GM20431 (cell line): ENCODE measurements around the gene LHFPL2.

Experiments used
- in situ Hi-C: fragments of 300-500 bp; cut with MseI, MboI; formaldehyde crosslinking; loops from one replicate; pipeline ENCODE4 v1.15.0; 2020; ENCODE audit warnings: low sequenced_read_pairs; ENCODE audit not compliant: unreplicated experiment

Gene LHFPL2

DNA sequence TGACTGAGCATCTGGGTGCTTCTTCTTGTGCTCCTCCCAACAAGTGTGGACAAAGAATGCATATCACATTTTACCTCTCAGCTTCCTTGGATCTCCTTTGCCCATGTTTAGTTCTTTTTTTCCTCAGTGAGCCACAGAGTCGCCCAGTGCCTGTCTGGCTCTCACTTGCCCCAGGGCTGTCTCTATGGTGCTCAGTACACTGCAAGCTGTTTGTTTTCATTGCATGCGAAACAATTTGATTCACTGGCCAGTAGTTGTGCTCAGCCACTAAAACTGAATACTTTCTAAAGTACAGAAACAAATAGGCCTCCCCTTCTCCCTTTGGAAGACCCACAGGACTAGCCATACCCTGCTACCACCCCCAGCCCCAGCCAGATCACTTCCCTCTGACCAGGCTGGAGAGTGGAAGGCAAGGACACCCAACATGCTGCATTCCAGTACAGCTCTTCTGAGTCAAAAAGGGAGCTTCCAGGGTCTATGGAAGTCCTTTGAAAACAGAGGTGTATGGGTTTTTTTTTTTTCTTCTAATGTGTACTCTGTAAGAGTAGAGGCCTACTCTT is 3.8 kb downstream of the LHFPL2 start:
- in situ Hi-C loops = no loop called here

DNA sequence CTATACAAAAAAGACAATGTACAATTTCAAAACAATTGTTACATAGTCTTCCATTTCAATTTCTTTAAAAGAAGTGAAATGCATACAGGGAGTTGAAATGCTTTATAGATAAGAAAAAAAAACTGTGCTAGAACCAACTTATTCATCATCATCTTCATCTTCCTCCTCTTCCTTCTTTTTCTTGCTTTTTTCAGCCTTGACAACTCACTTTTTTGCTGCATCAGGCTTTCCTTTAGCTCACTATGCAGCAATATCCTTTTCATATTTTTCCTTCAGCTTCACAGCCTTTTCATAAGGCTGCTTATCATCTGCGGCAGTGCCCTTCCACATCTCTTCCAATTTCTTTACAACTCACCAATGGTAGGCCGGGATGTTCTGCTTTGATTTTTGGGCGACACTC is 4.4 kb downstream of the LHFPL2 start:
- in situ Hi-C loops = no loop called here

DNA sequence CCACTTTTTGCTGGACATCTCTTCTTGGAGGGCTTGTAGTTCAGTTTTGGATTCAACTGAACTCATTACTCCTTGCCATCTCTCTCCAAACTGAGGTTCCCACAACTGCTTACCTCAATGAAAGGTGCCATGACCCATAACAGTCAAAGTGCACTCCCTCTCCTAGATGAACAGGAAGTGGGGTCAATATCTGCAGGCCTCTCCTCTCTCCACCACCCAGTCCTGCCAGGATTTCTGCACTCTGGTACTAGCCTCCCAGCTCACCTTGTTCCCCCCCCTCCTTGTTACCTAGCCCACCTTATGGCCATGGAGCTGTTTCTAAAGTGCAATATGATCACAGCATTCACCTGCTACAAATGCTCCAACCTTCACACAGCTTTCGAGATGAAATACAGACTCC is 5.9 kb downstream of the LHFPL2 start:
- in situ Hi-C loops = no loop called here

DNA sequence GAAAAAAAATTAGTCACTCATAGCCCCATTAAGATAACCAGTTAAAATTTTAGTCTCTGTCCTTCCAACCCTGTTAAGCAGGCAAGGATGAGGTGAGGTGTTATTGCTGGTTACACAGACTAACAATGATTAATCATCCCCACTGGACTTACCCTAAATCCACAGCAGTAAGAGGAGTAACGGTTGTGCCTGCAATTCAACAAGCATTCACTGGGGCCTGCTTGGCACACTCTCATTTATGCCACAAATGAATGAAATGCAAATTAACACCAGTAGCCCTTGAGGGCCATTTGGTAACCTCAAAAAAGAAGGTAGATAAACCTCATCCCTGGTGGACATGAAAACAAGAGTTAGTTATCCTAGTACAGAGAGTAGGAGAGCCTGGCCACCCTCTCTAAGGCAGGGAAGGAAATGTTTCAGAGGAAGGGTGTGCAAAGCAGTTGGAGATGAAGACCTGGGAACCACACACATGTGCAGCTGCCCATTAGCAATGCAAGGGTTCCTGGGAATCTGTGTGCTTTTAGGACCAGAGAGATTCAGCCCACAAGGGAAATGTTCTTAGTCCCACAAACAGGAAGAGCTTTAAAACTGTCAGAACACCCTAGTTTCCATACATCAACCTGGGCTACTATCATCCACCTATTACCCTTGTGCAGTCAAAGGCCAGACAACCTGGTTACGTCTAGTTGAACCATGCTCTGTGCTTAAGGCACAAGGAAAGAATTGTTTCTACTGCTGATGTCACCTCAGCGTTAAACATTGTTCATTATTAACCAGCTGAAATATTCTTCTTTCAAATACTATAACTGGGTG is 7.7 kb downstream of the LHFPL2 start:
- in situ Hi-C loops = no loop called here

DNA sequence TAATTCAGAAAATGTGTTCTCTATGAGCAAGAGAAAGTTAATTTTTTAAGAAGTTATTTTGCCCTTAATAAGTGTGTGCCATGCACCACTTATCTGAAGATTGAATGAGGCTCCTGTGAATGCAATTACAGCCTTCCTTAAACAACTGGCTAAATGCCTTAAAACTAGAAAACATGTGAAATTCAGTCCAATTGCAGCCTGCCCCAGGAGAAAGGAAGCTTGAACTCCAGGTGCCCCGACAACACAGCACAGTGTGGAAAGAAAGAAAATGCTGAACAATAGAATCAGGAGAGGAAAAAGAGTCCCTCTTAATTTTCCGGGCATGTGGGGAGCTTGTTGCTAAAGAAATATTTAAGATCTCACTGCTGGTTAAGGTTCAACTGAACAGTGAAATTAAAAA is 8.8 kb downstream of the LHFPL2 start:
- in situ Hi-C loops = no loop called here

DNA sequence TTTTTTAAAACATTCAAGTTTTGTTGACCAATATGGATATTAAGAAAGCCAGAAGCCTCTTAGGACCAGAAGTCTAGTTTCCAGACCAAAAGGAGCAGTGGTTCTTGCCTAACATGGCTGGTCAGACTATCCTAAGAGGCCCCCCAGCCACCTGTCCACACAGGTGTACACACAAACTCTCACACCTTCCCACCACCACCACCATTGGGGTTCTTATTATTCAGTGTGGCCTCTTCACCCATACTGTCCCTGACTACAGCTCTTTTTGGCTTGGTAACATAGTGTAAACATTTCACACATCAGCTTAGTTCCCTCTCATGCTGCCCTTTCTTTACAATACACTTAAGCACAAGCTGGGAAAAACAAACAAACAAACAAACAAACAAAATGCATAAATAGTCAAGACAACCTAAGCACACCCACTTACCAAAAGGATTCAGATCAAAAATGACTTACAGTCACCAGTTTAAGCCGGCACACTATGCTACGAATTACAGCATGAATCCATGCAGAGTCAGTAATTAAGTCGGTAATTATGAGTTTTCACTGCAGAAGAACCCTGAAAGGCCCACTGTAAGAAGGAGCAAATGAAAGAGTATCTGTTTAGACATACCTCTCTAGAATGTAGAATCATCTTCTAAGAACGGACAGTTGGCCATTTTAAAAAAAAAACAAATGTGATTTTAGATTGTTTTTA is 9.5 kb downstream of the LHFPL2 start:
- in situ Hi-C loops = no loop called here

DNA sequence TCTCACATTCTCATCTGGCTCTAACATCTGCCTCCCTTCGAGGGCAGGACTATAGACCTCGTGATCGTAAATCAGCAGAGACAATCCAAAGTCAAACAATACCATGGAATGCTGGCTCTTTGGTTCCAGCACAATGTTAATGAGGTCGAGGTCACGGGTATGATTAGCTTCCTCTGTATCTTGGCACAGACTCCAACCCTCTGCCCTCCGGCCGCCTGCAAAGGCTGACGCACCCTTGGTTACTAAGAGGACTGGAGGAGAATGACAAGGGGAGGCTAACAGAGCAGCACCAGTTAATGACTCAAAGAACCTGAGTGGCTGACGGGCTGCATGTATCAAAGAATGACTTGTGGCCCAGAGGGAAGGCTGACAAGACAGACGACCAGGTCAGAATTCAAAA is 10.1 kb downstream of the LHFPL2 start:
- in situ Hi-C loops = no loop called here

DNA sequence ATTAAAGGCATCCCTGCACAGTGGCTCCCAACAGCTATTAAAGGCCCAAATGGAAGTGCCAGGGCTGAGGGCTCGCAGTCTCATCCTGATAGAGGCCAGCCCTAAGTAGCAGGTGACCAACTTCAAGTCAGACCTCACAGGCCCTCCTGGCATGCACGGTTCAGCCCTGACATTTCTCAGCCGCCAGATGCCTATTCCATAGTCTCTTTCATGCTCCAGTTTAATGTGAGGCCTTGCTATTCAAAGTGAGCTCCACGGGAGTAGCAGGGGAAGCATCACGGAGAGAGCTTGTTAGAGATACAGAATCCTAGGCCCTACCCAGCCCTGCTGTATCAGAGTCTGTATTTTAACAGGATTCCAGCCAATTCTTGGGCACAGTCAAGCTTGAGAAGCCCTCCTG is 11.1 kb downstream of the LHFPL2 start:
- in situ Hi-C loops = no loop called here

DNA sequence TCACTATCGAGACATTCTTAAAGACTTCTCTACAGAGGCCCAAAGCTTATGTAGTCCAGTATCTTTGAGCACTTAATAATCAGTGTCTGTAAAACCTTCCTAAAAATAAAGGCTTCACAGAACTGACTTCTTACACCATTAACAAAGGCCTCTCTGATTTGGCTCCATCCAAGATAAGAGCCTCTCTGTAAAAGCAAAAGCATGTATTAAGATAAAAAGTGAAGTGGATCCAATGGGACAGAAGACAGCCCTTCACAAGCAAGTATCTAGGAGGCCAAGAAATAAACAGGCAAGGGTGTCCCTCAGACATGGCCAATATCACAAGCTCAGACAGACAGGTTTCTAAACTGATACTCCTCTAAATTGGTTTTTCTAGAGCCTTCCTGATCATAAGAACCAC is 11.9 kb downstream of the LHFPL2 start:
- in situ Hi-C loops = no loop called here

DNA sequence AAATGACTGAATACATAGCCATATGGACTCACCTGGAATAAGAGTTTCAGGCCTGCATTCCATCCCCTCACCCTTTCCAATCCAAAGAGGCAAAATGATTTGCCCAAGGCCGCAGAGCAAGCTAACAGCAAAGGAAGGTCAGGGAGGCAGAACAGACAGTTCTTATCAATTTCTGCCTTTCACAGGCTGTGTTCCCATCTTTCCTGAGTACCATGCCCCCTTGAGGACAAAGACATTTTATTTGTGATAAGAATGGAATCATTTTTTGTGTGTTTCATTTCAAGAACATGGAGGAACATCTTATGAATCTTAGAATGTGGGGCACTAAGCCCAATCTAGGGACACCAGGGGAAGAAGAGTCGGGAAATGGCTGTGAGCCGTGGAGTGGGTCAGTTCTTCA is 13.9 kb downstream of the LHFPL2 start:
- in situ Hi-C loops = no loop called here

DNA sequence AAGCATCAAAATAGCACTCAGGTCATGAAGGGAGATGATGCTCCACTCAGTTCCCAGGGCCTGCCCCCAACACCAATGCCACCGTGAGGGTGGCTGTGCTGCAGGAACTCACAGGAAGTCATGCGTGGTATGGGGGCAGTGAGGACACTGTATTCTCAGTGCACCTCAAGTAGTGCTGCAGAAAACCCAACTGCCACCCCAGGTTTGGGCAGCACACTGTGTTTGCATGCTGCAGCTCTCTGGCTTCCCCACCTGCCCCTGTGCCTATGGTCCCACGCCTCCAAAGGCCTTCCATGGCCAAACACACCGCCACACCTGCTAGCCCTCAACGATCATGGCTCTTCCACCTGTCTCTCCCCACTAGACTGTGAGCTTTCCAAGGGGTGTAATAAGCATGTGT is 14.3 kb downstream of the LHFPL2 start:
- in situ Hi-C loops = no loop called here

DNA sequence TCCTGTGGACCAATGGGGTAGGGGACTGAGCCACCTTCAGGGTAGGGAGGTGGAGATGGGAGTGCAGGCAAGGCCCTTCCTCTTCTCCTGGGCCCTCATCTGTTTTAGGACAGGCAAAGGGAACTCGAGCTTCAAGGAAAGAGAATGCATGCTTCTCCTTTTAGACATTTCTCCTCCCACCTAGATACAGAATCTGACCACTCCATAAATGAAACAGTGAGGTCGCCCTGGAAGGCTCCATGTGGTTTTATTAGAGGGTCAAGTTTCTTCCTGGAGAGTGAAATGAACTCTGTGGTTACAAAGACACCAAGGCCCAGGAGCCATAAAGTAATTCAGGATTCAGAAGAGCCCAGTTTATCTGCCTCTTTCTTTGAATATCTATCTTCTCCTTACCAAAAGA is 14.9 kb downstream of the LHFPL2 start:
- in situ Hi-C loops = no loop called here

DNA sequence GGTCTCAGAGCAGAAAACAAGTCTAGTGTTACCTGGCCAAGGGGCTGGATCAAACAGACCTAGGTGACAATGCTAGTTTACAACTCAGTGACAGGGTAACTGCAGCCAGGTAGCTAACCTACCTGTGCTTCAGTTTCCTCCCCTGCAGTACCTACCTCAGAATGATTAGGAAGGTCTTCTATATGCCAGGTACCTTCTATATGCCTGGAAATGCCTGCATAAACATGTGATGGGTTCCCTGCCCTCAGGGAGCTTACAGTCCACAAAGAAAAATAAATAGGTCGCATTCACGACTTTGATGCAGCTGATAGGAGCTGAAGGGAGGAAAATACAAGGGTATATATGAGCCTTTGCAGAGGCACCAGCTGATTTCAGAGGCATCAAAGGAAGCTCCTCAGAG is 16.1 kb downstream of the LHFPL2 start:
- in situ Hi-C loops = no loop called here

DNA sequence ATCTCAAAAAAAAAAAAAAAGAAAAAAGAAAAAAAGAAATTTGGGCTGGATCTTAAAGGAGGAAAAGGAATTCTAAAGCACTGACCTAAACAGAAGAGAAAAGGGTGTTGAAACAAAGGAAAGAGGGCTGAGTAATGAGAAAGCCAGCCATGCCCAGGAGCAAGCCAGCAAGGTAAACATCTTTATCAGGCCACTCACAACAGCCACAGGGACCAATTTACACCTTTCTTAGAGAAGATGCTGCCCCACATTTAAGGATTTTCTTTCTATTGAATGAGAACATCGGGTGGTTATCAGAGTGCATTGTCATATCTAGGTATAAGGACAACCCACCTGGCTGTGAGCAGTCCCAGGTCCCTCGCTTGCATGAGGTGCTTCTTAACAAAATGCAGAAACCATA is 16.6 kb downstream of the LHFPL2 start:
- in situ Hi-C loops = no loop called here

DNA sequence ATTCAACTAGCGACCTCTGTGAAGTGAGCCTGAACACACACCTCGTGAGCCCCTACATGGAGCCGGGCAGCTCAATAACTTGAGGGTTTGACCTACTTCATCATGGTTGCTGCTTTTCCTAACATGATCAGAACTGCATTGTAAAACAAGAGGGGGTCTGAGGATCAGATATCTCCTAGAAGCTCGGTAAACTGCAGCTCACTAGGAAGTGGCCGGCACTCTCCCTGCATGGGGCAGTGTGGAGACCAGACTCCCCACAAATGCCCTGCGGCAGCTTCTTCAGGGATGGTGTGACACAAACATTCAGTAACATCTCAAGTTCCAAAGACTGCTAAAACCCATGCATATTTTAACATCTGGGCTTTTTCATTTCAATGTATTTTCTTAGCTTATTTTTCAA is 18.5 kb downstream of the LHFPL2 start:
- in situ Hi-C loops = no loop called here

DNA sequence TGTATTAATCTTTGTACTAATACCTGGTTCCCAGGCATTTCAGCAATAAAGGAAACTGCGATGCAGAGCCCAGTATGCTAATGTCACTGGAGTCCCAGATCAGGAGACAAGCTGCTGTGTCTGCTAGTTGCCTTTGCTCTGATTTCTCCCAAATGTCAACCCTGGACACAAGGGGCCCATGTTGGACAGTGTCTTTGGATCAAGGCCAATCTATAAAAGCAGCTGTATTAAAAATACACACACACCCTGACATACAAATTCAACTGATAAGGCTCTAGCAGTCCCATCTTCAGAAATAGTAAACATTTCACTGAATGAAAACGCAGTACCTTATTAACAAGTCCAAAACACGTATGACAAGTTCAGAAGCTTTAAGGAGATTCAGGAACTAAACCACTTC is 18.9 kb downstream of the LHFPL2 start:
- in situ Hi-C loops = no loop called here

DNA sequence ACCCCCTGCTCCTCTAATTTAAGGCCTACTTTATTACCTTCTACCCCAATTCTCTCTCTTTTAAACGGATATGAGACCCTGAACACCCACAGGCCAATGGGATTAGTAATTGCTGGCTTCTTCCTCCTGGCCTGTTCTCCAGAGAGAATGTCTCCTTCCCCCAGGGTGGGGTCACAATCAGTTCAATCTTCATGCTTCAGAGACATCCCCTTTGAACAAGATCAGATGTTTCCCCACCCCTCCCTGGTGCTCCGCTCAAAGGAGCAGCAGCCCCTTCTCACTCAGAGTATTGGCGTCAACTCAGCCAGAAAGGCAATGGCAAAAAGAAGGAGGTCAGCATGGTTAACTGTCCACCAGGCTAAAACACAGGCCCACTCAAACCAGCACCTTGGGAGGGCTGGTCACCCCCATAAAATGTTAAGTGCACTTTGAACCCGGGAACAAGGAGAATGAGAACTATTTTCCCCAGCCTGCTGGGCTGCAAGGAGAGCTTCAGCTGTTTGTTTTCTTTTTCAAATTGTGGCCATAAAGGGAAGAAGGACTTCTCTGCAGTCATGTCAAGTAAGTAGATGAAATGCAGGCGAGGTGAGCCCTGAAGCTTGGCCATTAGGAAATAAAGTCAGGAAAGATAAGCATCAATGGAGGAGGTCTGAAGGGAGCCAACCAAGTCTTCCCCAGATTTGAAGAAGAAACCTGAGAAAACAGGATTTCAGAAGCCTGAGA is 20.1 kb downstream of the LHFPL2 start:
- in situ Hi-C loops = no loop called here

DNA sequence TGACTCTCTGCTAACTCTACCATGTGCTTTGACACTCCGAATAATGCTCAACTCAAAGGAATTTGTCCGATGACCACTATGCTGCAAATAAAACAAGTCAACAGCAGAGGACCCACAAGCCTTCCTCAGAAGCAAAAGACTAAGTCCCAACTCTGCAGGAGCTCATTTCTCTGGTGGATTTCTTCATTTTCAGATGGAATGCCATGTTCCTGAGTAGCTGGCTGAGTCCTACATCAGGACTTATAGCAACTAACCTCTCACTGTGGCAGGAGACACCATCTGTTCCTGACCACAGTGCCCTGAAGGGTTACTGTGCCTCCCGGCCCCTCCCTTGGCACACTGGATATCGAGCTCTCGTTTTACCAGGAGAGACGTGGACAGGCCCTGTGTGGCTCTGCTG is 20.8 kb downstream of the LHFPL2 start:
- in situ Hi-C loops = no loop called here

DNA sequence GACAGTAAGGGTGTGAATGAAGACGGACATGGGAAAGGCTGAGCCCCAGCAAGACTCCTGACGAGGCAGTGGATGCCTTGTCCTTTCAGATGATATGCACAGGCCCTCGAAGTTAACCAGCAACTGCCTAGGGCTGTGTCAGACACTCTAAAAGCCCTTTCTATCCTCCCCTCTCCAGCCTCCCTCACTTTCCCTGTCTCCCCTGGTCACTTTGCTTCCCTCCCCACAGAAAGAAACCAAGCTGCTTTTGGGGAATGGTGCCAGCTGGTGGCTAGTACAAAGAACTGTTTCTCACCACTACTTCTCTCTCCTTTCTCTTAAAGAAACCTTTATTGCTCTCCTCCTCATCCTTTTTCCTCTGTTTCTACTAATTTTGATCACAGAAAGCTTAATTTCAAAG is 21.4 kb downstream of the LHFPL2 start:
- in situ Hi-C loops = no loop called here

DNA sequence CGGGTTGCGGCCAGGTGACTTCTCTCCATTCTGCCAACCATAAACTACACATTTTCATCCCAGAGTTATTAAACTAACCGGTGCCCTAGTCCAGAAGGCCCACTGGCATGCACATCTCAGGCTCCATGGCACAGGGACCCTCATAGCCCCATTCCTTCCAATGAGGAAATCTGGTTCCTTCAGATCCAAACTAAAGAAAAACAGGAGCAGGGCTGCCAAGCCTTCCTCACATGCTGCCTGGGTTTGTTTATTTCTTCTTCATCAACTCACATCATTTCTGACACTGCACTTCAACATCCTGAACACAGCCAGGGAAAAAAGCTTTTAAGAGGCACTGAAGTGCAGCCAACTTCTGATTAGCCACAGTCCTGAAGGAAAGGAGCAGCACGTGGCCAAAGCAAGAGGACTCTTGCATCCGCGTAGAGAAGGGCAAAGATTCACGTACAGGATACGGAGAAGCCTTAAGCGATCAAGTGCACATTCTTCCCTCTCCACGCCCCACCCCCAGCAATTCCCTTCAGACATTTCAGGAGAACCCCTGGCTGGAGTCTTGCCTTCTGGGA is 22.5 kb downstream of the LHFPL2 start:
- in situ Hi-C loops = no loop called here

DNA sequence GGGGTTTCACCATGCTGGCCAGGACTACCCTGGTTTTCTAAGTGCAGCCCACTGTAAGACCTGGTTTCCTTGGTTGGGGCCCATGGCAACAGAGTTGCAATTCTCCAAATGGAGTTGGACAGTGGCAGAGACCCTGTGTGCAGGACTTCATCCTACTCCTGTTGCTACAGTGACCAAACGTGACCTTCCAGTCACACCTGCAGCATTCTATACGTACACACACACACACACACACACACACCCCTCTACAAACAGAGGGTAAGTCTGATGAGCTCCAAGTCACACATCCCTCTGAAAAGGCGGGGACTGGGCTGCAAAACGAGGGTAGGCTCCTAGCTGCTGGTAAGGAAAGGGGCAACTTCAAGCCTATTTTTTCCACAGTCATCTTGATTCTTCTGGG is 23.6 kb downstream of the LHFPL2 start:
- in situ Hi-C loops = no loop called here
